ENCODE data around the gene SLC12A7. TPM values are rescaled to one million over a fixed set of nuclear protein-coding genes. Genes with fewer than 3 reads are reported as not detected.

The SLC12A7 gene
- total RNA-seq, 1 experiment from 2014 or later: 22.5 TPM

- in situ Hi-C loops (cut with HindIII; ENCODE audit: low sequenced_read_pairs): no loop called here
- DNase-seq (ENCODE audit: low spot score): no peak
Observed at GRCh38 chr5:1113805-1114586, 2.1 kb upstream of the SLC12A7 start.

DNA sequence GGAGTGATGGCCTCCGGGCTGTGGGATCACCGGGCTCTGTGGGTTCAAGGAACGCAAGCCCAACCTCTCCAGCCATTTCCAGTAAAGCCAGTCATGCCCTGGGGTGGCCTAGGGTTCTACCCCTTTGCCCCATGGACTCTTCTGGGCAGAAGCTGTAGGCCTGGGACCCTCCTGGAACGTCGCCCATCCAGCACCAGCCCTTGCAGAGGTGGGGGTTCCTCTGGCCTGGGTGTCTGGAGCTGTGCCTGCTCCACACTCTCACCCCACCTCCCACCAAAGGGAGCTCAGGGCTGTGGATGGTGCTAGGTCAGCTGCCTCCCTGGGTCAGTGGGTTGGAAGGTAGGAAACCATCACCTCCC is 1.4 kb upstream of the SLC12A7 start:
- in situ Hi-C loops (cut with HindIII; ENCODE audit: low sequenced_read_pairs): no loop called here
- DNase-seq (ENCODE audit: low spot score): no peak

- DNase-seq (ENCODE audit: low spot score): no peak
- in situ Hi-C loops (cut with HindIII; ENCODE audit: low sequenced_read_pairs): no loop called here
Observed at GRCh38 chr5:1112596-1113331, 901 bp upstream of the SLC12A7 start.

GRCh38 chr5:1111241-1111726 is 579 bp downstream of the SLC12A7 start:
- in situ Hi-C loops (cut with HindIII; ENCODE audit: low sequenced_read_pairs): no loop called here
- DNase-seq (ENCODE audit: low spot score): no peak

GRCh38 chr5:1110307-1111240 is 1.3 kb downstream of the SLC12A7 start:
- in situ Hi-C loops (cut with HindIII; ENCODE audit: low sequenced_read_pairs): no loop called here

DNA sequence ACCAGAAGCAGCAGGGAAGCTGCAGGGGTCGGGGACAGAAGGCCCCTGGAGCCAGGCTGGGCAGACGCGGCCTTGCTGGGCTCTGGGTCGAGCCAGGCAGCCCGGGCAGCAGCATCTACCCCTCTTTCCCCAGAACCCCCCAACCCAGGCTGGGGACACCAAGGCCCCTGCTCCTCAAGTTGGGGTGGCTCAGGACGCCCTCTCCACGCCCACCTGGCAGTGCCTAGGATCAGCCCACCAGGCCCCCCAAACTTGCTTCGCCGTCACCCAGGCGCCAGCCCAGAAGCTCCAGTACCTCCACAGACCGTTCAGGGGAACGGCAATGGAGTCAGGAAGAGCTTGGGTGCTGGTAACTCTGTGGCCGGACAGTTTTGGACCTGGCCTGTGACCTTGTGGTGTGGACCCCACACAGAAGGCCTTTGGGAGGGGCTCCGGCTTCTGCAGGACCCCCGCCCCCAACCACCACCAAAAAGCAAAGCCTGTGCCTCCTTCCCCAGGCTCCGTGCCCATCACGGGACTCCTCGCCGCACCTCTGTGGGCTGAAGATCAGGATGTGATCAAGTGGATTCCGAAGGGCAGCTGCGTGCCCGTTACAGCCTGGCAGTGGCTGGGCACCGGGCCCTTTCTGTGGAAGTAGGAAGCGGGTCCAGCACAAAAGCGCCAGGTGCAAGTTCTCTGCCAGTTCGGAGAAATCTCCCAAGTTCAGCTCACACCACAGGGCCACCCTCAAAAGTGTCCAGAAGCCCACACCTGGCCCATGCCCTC is 2.1 kb downstream of the SLC12A7 start:
- no peak for DNase-seq (ENCODE audit: low spot score)
- in situ Hi-C loops (cut with HindIII; ENCODE audit: low sequenced_read_pairs): no loop called here

More at GRCh38 chr5:1110307-1111240, 1.3 kb downstream of the SLC12A7 start:
- DNase-seq (ENCODE audit: low spot score): no peak

DNA sequence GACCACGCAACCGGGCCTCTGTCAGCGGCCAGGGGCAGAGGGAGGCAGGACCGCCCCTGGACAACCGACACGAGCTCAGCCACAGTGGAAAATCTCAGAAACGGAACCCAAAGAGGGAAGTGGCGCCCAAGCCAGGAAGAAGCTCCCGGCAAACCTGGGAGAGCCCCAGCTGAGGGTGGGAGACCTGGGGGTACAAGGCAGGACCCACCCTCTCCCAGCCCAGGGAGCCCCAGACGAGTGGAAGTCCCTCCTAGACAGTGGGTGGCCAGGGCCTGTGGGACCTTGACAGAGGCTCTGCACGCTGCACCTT is 3.0 kb downstream of the SLC12A7 start:
- in situ Hi-C loops (cut with HindIII; ENCODE audit: low sequenced_read_pairs): no loop called here

GRCh38 chr5:1108023-1108864 is 3.6 kb downstream of the SLC12A7 start:
- DNase-seq (ENCODE audit: low spot score): no peak
- in situ Hi-C loops (cut with HindIII; ENCODE audit: low sequenced_read_pairs): no loop called here

More for the DNA sequence above, 3.0 kb downstream of the SLC12A7 start:
- no peak for DNase-seq (ENCODE audit: low spot score)

DNA sequence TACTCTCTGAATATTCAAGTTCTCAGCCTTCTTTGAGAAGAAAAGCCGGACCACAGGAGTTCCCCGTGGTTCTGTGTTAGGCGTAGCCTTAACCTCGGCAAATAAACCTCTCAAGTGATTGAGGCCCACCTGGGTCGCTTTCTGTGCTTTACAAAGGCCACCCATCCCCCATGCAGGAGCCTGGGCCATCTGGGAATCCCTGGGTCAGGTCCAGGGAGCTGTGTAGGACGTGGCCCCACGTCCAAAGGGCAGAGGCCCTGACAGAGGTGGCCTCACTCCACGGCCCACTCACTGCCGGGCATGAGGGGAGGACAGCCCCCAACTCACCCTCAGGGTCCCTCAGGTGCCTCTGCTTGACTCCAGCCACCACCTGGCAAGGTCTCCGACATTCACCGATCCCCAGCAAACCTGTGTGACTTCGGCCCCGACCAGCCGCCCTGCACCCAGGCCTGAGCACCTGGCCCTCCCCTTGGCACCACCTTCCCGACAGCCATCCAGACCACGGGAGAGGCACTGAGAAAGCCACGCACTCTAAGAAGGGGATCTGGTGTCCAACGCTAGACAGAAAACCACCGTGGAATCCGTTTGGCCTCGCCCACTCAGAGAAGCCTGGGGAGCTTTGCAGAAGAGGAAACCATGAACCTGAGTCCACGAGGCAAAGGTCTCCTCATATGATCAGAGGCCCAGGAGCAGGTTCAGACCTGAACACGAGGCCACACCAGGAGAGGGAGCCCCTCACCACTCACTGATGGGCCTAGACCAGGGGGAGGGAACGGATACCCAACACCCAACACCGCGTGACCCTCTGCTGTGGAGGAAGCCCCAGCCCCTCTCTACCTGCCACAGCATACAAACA is 4.5 kb downstream of the SLC12A7 start:
- no peak for DNase-seq (ENCODE audit: low spot score)
- in situ Hi-C loops (cut with HindIII; ENCODE audit: low sequenced_read_pairs): no loop called here

GRCh38 chr5:1106385-1107166 is 5.3 kb downstream of the SLC12A7 start:
- in situ Hi-C loops (cut with HindIII; ENCODE audit: low sequenced_read_pairs): no loop called here
- DNase-seq (ENCODE audit: low spot score): no peak

- in situ Hi-C loops (cut with HindIII; ENCODE audit: low sequenced_read_pairs): no loop called here
- no peak for DNase-seq (ENCODE audit: low spot score)
Observed at GRCh38 chr5:1105350-1106265, 6.3 kb downstream of the SLC12A7 start.

GRCh38 chr5:1104327-1105006 is 7.4 kb downstream of the SLC12A7 start:
- DNase-seq (ENCODE audit: low spot score): no peak
- in situ Hi-C loops (cut with HindIII; ENCODE audit: low sequenced_read_pairs): no loop called here

- no peak for DNase-seq (ENCODE audit: low spot score)
- in situ Hi-C loops (cut with HindIII; ENCODE audit: low sequenced_read_pairs): no loop called here
Observed at GRCh38 chr5:1103505-1104326, 8.1 kb downstream of the SLC12A7 start.

GRCh38 chr5:1103093-1103492 is 8.8 kb downstream of the SLC12A7 start:
- no peak for DNase-seq (ENCODE audit: low spot score)
- in situ Hi-C loops (cut with HindIII; ENCODE audit: low sequenced_read_pairs): no loop called here
